H1 (cell line): Measurements from ENCODE around the gene SLAIN2. TPM values are rescaled to one million over a fixed set of nuclear protein-coding genes. Genes with fewer than 3 reads are reported as not detected.

Experiments
- CHD7 ChIP-seq: fragments of 300-600 bp; sonication (generic); IDR thresholded peaks from 2 replicates; pipeline ENCODE4 v1.7.1; 2012; ENCODE audit warnings: low read length, moderate library complexity, mild to moderate bottlenecking, inconsistent platforms; ENCODE audit not compliant: insufficient replicate concordance
- polyA plus RNA-seq, 7 experiments: library from polyadenylated mRNA; depleted of rRNA in 3 of 7; stranded (reverse) in 5 of 7; unstranded in 2 of 7; fragments of >200 nt in 5 of 7; fragments of 200-250 nt in 2 of 7; gene quantifications; 1 replicate in 5 of 7; 2 replicates in 1 of 7; 4 replicates in 1 of 7; pipeline versions ENCODE4 v1.2.1 to v1.2.3, GENCODE V29; 2011 to 2013; ENCODE audit warnings: missing spikeins in 2 of 7, mixed read lengths in 2 of 7
- total RNA-seq: library from RNA; stranded (reverse); fragmentation: NEBNext Ultra II Directional; extraction: Animal tissue kit (Norgen Biotek cat#: 25700); gene quantifications from 2 replicates; pipeline ENCODE4 v1.2.1, GENCODE V29; 2021

Gene SLAIN2
- total and polyA plus RNA-seq, 2 of the 8 experiments (the other 6 are each of a cell fraction or from before 2014, with no cell fraction given) = 8.2 to 40.0 TPM

GRCh38 chr4:48346594-48346993 is 5.3 kb downstream of the SLAIN2 start (continued):
- TF ChIP-seq CHD7 = no peak
